Measurements from ENCODE around the gene PACS2.
"Not testable (repeated sequence)": the region's sequence is repeated elsewhere in the genome, so short reads cannot be mapped to it uniquely, and the experiment has no call there.

The PACS2 gene

GRCh38 chr14:105358140-105358846 is 43.7 kb downstream of the PACS2 start:
- no peak for TF ChIP-seq CTCF (conservative IDR thresholded peaks at IDR 0.05; ENCODE audit: low read depth, low read length)
- no peak for DNase-seq (ENCODE audit: low read depth)
- H3K4me3 ChIP-seq (ENCODE audit: low read depth, low read length): no peak overlapping the region

- no peak for TF ChIP-seq CTCF (conservative IDR thresholded peaks at IDR 0.05; ENCODE audit: low read depth, low read length)
- DNase-seq (ENCODE audit: low read depth): no peak
- H3K4me3 ChIP-seq (ENCODE audit: low read depth, low read length): no peak overlapping the region
These were observed 44.4 kb downstream of the PACS2 start for GRCh38 chr14:105358943-105359342.

GRCh38 chr14:105361412-105361811 is 46.9 kb downstream of the PACS2 start:
- not testable (repeated sequence) for H3K4me3 ChIP-seq (ENCODE audit: low read depth, low read length); DNase-seq (ENCODE audit: low read depth)

- peak; percentile 37 for DNase-seq (ENCODE audit: low read depth)
- no peak for TF ChIP-seq CTCF (conservative IDR thresholded peaks at IDR 0.05; ENCODE audit: low read depth, low read length)
- H3K4me3 ChIP-seq (ENCODE audit: low read depth, low read length): peak overlapping the region; percentile 17
These were observed 49.5 kb downstream of the PACS2 start for GRCh38 chr14:105363847-105364708.

GRCh38 chr14:105365101-105365500 is 50.6 kb downstream of the PACS2 start:
- no peak for DNase-seq (ENCODE audit: low read depth)
- TF ChIP-seq CTCF (conservative IDR thresholded peaks at IDR 0.05; ENCODE audit: low read depth, low read length): no peak
- H3K4me3 ChIP-seq (ENCODE audit: low read depth, low read length): no peak overlapping the region

- no peak for TF ChIP-seq CTCF (conservative IDR thresholded peaks at IDR 0.05; ENCODE audit: low read depth, low read length)
- no peak overlapping the region for H3K4me3 ChIP-seq (ENCODE audit: low read depth, low read length)
- DNase-seq (ENCODE audit: low read depth): no peak
These were observed 51.1 kb downstream of the PACS2 start for GRCh38 chr14:105365681-105366080.

GRCh38 chr14:105366386-105367074 is 52.0 kb downstream of the PACS2 start:
- DNase-seq (ENCODE audit: low read depth): no peak
- TF ChIP-seq CTCF (conservative IDR thresholded peaks at IDR 0.05; ENCODE audit: low read depth, low read length): no peak

More at GRCh38 chr14:105366386-105367074, 52.0 kb downstream of the PACS2 start:
- H3K4me3 ChIP-seq (ENCODE audit: low read depth, low read length): no peak overlapping the region
